Right lobe of liver (tissue), 4 donors: ENCODE data around the gene RTF1.

Experiments
- POLR2A ChIP-seq: fragments of 450-650 bp; IDR thresholded peaks from one replicate; pipeline ENCODE4 v1.6.1; 2017; ENCODE audit warnings: antibody characterized with exemption, mild to moderate bottlenecking
- TF ChIP-seq, protein P1 (sequence below), 4 donors: fragments of 200-600 bp in 3 of 4; fragments of 450-650 bp in 1 of 4; IDR thresholded peaks; one replicate each; pipeline versions ENCODE4 v1.5.1 to v1.8.0; 2016 to 2022; ENCODE audit warnings: antibody characterized with exemption in 4 of 4, mild to moderate bottlenecking in 2 of 4
- donor health status: DM: no; HTN: no; CAD: no.
- donor health status: DM: no; HTN: no; CAD: no.
- donor health status: DM: no; HTN: yes; CAD: no.

DNA sequence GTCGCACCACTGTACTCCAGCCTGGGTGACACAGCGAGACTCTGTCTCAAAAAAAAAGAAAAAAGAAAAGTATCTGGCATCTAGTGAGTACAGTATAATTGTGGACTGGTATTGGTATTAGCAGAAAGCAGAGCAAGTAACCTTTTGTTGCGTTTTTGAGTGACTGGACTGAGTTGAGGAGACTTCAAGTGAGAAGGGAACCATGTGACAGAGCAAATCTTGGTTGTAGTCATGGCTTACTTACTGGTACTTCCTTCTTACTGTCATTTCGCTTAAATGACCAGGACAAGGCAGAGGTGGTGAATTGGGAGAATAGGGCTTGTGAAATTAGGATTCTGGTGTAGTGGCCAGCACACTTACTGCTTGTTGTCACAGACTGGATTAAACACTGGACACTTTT lies 20.6 kb downstream of the RTF1 start:
- TF ChIP-seq, protein P1, sequence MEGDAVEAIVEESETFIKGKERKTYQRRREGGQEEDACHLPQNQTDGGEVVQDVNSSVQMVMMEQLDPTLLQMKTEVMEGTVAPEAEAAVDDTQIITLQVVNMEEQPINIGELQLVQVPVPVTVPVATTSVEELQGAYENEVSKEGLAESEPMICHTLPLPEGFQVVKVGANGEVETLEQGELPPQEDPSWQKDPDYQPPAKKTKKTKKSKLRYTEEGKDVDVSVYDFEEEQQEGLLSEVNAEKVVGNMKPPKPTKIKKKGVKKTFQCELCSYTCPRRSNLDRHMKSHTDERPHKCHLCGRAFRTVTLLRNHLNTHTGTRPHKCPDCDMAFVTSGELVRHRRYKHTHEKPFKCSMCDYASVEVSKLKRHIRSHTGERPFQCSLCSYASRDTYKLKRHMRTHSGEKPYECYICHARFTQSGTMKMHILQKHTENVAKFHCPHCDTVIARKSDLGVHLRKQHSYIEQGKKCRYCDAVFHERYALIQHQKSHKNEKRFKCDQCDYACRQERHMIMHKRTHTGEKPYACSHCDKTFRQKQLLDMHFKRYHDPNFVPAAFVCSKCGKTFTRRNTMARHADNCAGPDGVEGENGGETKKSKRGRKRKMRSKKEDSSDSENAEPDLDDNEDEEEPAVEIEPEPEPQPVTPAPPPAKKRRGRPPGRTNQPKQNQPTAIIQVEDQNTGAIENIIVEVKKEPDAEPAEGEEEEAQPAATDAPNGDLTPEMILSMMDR (IDR thresholded peaks at IDR 0.05) = no peak
- no peak for TF ChIP-seq POLR2A
